Gastrocnemius medialis (tissue), 4 donors: ENCODE measurements around the gene CLIP3.

Experiments used
- POLR2A ChIP-seq, 2 donors: fragments of 450-650 bp; IDR thresholded peaks; one replicate each; pipeline ENCODE4 v1.6.1; 2017; ENCODE audit warnings: antibody characterized with exemption in 2 of 2, mild to moderate bottlenecking in 2 of 2, moderate library complexity in 2 of 2
- TF ChIP-seq, protein P1 (sequence below), 5 experiments: fragments of 450-650 bp in 3 of 5; fragments of 200-600 bp in 2 of 5; sonication (generic) in 2 of 5; IDR thresholded peaks in 4 of 5; conservative IDR thresholded peaks in 1 of 5; 1 replicate in 4 of 5; 2 replicates in 1 of 5; pipeline ENCODE4 v1.5.1; 2016 to 2019; ENCODE audit warnings: antibody characterized with exemption in 5 of 5, mild to moderate bottlenecking in 3 of 5, moderate library complexity in 3 of 5

DNA sequence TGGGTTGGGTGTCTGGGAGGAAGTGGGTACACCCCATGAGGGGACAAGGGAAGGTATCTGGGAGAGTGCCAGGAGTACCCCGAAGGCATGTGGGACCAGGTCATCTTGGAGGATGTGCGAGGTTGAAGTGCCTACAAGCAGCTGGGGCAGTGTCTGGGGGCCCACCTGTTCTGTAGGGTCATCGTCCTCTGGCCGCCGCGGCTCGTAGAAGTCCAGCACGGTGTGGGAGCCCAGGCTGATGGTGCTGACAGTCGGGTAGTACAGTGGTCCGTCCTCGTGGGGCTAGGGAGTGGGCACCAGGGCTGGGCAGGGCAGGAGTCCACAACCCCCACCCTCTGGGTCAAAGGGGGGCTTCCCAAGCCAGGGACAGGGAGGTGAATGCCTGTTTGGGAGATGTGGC, 22.3 kb downstream of the CLIP3 start:
- no peak for TF ChIP-seq POLR2A (IDR thresholded peaks at IDR 0.05)
- TF ChIP-seq, protein P1, sequence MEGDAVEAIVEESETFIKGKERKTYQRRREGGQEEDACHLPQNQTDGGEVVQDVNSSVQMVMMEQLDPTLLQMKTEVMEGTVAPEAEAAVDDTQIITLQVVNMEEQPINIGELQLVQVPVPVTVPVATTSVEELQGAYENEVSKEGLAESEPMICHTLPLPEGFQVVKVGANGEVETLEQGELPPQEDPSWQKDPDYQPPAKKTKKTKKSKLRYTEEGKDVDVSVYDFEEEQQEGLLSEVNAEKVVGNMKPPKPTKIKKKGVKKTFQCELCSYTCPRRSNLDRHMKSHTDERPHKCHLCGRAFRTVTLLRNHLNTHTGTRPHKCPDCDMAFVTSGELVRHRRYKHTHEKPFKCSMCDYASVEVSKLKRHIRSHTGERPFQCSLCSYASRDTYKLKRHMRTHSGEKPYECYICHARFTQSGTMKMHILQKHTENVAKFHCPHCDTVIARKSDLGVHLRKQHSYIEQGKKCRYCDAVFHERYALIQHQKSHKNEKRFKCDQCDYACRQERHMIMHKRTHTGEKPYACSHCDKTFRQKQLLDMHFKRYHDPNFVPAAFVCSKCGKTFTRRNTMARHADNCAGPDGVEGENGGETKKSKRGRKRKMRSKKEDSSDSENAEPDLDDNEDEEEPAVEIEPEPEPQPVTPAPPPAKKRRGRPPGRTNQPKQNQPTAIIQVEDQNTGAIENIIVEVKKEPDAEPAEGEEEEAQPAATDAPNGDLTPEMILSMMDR (IDR thresholded peaks at IDR 0.05 in 4 of 5, conservative IDR thresholded peaks at IDR 0.05 in 1 of 5): no peak
